ENCODE measurements around the gene RNF168. TPM values are rescaled to one million over a fixed set of nuclear protein-coding genes. Genes with fewer than 3 reads are reported as not detected.
"Not testable (repeated sequence)": the region's sequence is repeated elsewhere in the genome, so short reads cannot be mapped to it uniquely, and the experiment has no call there.

Gene RNF168
- total and polyA plus RNA-seq, 2 of the 4 experiments (the other 2 are of a cell fraction): 2.5 to 15.2 TPM

DNA sequence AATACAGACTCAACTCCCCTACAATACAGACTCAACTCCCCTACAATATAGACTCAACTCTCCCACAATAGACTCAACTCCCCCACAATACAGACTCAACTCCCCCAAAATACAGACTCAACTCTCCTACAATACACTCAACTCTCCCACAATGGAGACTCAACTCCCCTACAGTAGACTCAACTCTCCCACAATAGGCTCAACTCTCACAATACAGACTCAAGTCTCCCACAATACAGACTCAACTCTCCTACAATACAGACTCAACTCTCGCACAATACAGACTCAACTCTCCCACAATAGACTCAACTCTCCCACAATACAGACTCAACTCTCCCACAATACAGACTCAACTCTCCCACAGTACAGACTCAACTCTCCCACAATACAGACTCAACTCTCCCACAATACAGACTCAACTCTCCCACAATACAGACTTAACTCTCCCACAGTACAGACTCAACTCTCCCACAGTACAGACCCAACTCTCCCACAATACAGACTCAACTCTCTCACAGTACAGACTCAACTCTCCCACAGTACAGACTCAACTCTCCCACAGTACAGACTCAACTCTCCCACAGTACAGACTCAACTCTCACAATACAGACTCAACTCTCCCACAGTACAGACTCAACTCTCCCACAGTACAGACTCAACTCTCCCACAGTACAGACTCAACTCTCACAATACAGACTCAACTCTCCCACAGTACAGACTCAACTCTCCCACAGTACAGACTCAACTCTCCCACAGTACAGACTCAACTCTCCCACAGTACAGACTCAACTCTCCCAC lies 40.7 kb downstream of the RNF168 start:
- H3K23ac ChIP-seq (ENCODE audit: low read depth, low read length); H3K9ac ChIP-seq (ENCODE audit: low read depth, low read length); H2BK20ac ChIP-seq (ENCODE audit: low read depth, low read length); H2BK15ac ChIP-seq (ENCODE audit: low read depth, low read length); H2AK9ac ChIP-seq (replicated peaks; ENCODE audit: low read depth, low read length, poor library complexity); intact Hi-C loops (cut with micrococcal nuclease); H3K9me1 ChIP-seq (ENCODE audit: insufficient read depth, low read length); H2BK120ac ChIP-seq (ENCODE audit: low read depth, low read length); H3K36me3 ChIP-seq (ENCODE audit: control insufficient read depth, insufficient read depth, low read length); H3K27ac ChIP-seq (ENCODE audit: insufficient read depth, low read length); dilution Hi-C loops (cut with HindIII; ENCODE audit: low sequenced_read_pairs, unreplicated experiment); H3K4ac ChIP-seq (ENCODE audit: low read depth, low read length); H4K5ac ChIP-seq (ENCODE audit: low read depth, low read length); H4K91ac ChIP-seq (ENCODE audit: insufficient read depth, low read depth, low read length); POLR2A ChIA-PET (ENCODE audit: unreplicated experiment); H3K4me1 ChIP-seq (ENCODE audit: control insufficient read depth, insufficient read depth, low read length); BruUV-seq (replicated peaks); H3K18ac ChIP-seq (ENCODE audit: low read depth, low read length); H2AK5ac ChIP-seq (ENCODE audit: low read depth, low read length); ATAC-seq (ENCODE audit: low read depth); CTCF ChIA-PET; H3K4me2 ChIP-seq (ENCODE audit: low read depth, low read length); H2AFZ ChIP-seq (replicated peaks; ENCODE audit: low read length, poor library complexity); DNase-seq; H3K79me1 ChIP-seq (ENCODE audit: low read depth in 1 of 2, low read length in 2 of 2); H3K4me3 ChIP-seq (ENCODE audit: insufficient read depth, low read depth, low read length); H3K9me3 ChIP-seq (ENCODE audit: control insufficient read depth, insufficient read depth, low read length); H2BK5ac ChIP-seq (ENCODE audit: low read depth, low read length, poor library complexity, severe bottlenecking); H3K56ac ChIP-seq (ENCODE audit: extremely low read depth, insufficient read depth, low read length); H4K20me1 ChIP-seq (ENCODE audit: insufficient read depth, low read length); H3K14ac ChIP-seq (replicated peaks; ENCODE audit: low read depth, low read length); in situ Hi-C loops (cut with MboI; ENCODE audit: low sequenced_read_pairs); H3K27me3 ChIP-seq (ENCODE audit: control insufficient read depth, insufficient read depth, low read length); H4K8ac ChIP-seq (ENCODE audit: low read depth in 2 of 2, low read length in 2 of 2): not testable (repeated sequence)
- WGBS, 2 experiments (ENCODE audit: extremely low coverage in 2 of 2, insufficient read length in 1 of 2): 100% methylated on average over 1 of the region's 1 CpG; no CpG with 5 or more reads in 1 of the 2 experiments

All from IMR-90 (cell line).